Osteoblast (primary cell): ENCODE measurements around the gene ZNF536. TPM values are rescaled to one million over a fixed set of nuclear protein-coding genes. Genes with fewer than 3 reads are reported as not detected.

Experiments used
- DNase-seq: peaks from one replicate; pipeline ENCODE4 v3.0.0; 2011; ENCODE audit warnings: low spot score, mixed read lengths; ENCODE audit not compliant: insufficient read length; ENCODE audit errors: missing footprints
- H2AFZ ChIP-seq: 2 replicates; pipeline ENCODE4 v1.6.0; 2011; ENCODE audit warnings: mild to moderate bottlenecking, low read length
- H3K27ac ChIP-seq: 2 replicates; pipeline ENCODE4 v1.5.1; 2011; ENCODE audit warnings: mild to moderate bottlenecking, low read depth, low read length, moderate library complexity
- H3K27me3 ChIP-seq: 2 replicates; pipeline ENCODE4 v1.6.0; 2012; ENCODE audit warnings: mild to moderate bottlenecking, control low read depth, inconsistent platforms, low read length, moderate library complexity; ENCODE audit not compliant: insufficient read depth
- H3K36me3 ChIP-seq: 2 replicates; pipeline ENCODE4 v1.5.1; 2011; ENCODE audit warnings: mild to moderate bottlenecking, low read length, control low read depth, moderate library complexity; ENCODE audit not compliant: insufficient read depth
- H3K4me1 ChIP-seq: 2 replicates; pipeline ENCODE4 v1.5.1; 2011; ENCODE audit warnings: mild to moderate bottlenecking, low read length, control low read depth, moderate library complexity; ENCODE audit not compliant: insufficient read depth
- H3K4me2 ChIP-seq: 2 replicates; pipeline ENCODE4 v1.6.0; 2011; ENCODE audit warnings: mild to moderate bottlenecking, low read length; ENCODE audit not compliant: insufficient read depth
- H3K4me3 ChIP-seq: fragments of 200-600 bp; sonication (generic); 3 replicates; pipeline ENCODE4 v1.5.1; 2012; ENCODE audit warnings: mild to moderate bottlenecking, low read length, inconsistent platforms; ENCODE audit not compliant: insufficient read depth
- H3K79me2 ChIP-seq: 2 replicates; pipeline ENCODE4 v1.6.0; 2012; ENCODE audit warnings: mild to moderate bottlenecking, low read length, control low read depth, inconsistent platforms; ENCODE audit not compliant: insufficient read depth
- H3K9me3 ChIP-seq: 2 replicates; pipeline ENCODE4 v1.5.1; 2011; ENCODE audit warnings: low read depth, low read length, control low read depth
- H4K20me1 ChIP-seq: 2 replicates; pipeline ENCODE4 v1.6.0; 2012; ENCODE audit warnings: mild to moderate bottlenecking, low read length, control low read depth; ENCODE audit not compliant: insufficient read depth
- CTCF ChIP-seq: IDR thresholded peaks from 2 replicates; pipeline ENCODE4 v1.5.1; 2011; ENCODE audit warnings: mild to moderate bottlenecking, low read depth, low read length, moderate library complexity; ENCODE audit errors: extremely low read depth
- total RNA-seq: library from RNA; depleted of rRNA; stranded (reverse); fragments of >200 nt; gene quantifications from 2 replicates; pipeline ENCODE4 v1.2.3, GENCODE V29; 2012

The ZNF536 gene
- total RNA-seq, 1 donor, result not detected

DNA sequence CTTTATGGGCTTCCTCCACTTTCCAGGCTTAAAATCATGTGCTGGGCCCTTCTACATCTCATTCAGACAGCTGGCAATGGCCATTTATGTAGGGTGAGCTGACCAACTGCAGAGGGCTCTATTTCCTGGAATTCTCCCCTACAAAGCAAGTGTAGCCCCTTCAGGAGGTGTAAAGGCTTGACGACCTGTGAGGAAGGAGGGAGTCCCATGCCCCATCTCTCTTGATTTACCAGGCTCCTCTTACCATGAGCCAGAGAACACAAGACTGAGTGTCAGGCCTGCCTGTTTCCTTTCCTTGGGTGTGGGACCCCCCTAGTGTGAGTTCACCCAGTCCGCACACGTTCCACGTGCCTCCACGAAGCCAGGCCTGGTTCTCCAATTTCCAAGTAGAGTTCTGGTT, 16.6 kb downstream of the ZNF536 start:
- no peaks in the 10 kb centered on the region for H3K79me2 ChIP-seq
- no peaks in the 10 kb centered on the region for H4K20me1 ChIP-seq
- H3K4me1 ChIP-seq, result no peaks in the 10 kb centered on the region
- no peak for DNase-seq
- no peaks in the 10 kb centered on the region for H3K36me3 ChIP-seq
- H3K27me3 ChIP-seq, result no peaks in the 10 kb centered on the region
- no peak for TF ChIP-seq CTCF
- no peak overlapping the region for H2AFZ ChIP-seq
- H3K4me3 ChIP-seq, result no peak overlapping the region
- no peak overlapping the region for H3K4me2 ChIP-seq
- no peaks in the 10 kb centered on the region for H3K9me3 ChIP-seq
- H3K27ac ChIP-seq, result no peak overlapping the region

DNA sequence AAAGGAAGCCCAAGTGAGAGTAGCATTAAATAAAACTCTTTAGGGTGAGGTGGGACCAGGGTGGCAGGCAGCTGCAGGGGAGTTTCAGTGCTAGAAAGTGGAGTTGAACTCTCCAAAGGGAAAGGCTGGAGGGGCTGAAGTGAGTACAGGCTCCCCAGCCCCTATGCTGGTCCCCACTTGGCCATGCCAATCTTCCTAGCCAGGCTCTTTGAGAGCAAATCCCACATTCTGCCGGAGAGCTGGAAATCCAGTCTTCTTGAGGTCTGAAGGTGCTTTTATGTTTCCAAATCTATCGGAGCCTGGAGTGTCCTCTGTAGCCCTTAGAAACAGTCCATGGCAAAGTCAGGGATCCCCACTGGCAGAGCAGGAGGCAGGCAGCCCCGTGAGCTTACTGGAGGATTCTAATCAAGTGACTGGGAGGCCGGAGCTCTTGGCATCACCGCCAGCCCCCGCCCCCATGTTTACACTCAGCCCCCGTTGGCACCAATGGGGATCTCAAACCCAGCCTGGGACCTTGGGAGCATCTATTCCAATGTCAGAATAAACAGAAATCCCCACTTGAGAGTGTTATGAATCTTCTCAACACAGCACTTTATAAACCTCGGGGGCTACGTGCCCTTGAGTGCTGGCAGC, 18.3 kb downstream of the ZNF536 start:
- Histone ChIP-seq H3K36me3 (no peaks in the 10 kb centered on the region), H4K20me1 (no peaks in the 10 kb centered on the region), H3K4me1 (no peaks in the 10 kb centered on the region), H3K27me3 (no peaks in the 10 kb centered on the region), H3K4me2 (no peak overlapping the region), H3K79me2 (no peaks in the 10 kb centered on the region), H3K9me3 (peaks cover 5% of the 10 kb centered on the region), H2AFZ (no peak overlapping the region), H3K27ac (no peak overlapping the region), H3K4me3 (no peak overlapping the region)
- TF ChIP-seq CTCF, result no peak
- no peak for DNase-seq

DNA sequence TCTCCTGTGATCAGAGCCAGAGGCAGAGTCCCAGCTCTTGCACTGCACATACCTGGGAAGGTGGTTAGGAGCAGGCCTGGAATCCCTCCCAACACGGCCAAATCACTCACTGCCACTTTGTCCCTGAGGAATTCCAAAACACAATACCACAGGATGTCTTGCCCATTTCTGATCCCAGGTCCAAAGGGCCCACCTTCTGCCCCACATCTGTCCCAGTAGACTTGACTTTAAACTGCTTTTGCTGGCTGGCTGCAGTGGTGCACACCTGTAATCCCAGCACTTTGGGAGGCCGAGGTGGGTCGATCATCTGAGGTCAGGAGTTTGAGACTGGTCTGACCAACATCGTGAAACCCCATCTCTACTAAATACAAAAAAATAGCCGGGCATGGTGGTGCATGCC, 18.9 kb downstream of the ZNF536 start:
- no peaks in the 10 kb centered on the region for H4K20me1 ChIP-seq
- no peaks in the 10 kb centered on the region for H3K4me1 ChIP-seq
- H3K27me3 ChIP-seq, result no peaks in the 10 kb centered on the region
- H3K36me3 ChIP-seq, result no peaks in the 10 kb centered on the region
- no peak overlapping the region for H3K4me2 ChIP-seq
- no peaks in the 10 kb centered on the region for H3K79me2 ChIP-seq
- no peak overlapping the region for H3K4me3 ChIP-seq
- TF ChIP-seq CTCF, result no peak
- DNase-seq, result no peak
- H3K9me3 ChIP-seq, result peaks cover 5% of the 10 kb centered on the region
- H2AFZ ChIP-seq, result no peak overlapping the region
- H3K27ac ChIP-seq, result no peak overlapping the region

DNA sequence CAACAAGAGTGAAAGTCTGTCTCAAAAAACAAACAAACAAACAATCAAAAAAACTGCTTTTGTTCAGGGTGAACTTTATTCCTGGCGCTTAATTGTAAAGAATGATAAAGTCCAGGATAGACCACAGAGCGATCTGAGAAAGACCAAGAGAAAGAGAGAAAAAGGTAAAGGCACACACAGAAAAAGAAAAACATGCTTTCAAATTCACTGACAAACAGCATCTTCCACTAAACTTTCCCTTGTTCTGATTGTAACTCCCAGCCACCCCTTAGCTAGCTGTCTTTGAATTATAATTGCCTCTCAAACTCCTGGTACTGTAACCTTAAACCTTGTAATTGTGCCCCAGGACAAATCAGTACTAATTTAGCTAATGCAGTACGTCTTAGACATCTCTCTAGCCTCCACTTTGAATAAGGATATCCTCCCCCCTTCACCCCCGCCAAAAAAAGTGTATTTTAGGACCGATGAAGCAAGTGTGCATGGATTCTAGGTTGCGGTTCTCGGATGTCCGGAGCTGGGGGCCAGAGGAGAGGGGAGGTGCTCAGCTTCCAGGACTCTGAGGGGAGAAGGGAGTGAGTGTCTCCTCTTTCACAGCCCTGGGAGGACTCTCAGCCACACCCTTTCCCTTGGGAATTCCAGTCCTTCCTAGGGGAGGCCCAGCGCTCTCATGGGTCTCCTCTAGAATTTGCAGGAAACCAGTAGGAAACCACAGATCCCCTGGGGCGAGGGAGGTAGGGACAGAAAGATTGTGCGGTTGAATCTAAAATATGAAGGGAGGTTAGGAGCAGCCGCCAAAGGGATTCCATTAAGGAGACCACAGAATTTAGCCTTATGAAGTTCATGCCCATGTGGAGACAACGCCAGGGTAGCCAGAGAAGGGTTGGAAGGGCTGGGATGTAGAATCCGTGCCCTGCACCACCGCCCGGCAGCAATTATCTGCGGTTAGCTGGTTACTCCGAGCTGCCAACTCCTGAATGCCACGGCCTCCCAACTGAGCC, 19.7 kb downstream of the ZNF536 start:
- TF ChIP-seq CTCF, result no peak
- H3K9me3 ChIP-seq, result peaks cover 5% of the 10 kb centered on the region
- H3K4me3 ChIP-seq, result no peak overlapping the region
- H3K79me2 ChIP-seq, result no peaks in the 10 kb centered on the region
- H4K20me1 ChIP-seq, result no peaks in the 10 kb centered on the region
- H3K4me1 ChIP-seq, result no peaks in the 10 kb centered on the region
- no peaks in the 10 kb centered on the region for H3K27me3 ChIP-seq
- no peak overlapping the region for H3K27ac ChIP-seq
- H3K4me2 ChIP-seq, result no peak overlapping the region
- no peak overlapping the region for H2AFZ ChIP-seq
- no peaks in the 10 kb centered on the region for H3K36me3 ChIP-seq
- no peak for DNase-seq
